Measurements from ENCODE around the gene F2RL2. TPM values are rescaled to one million over a fixed set of nuclear protein-coding genes. Genes with fewer than 3 reads are reported as not detected.

F2RL2 gene
- total RNA-seq: 0.31 and 0.48 TPM in 2 replicates
- polyA plus RNA-seq (2012): 6.9 TPM

- peak; percentile 36 for DNase-seq (ENCODE audit: low read depth)
Observed at GRCh38 chr5:76622973-76623596, at the start of gene F2RL2. F2RL2 (minus strand) TSS chr5:76623403; CDS start chr5:76623230, 173 bp downstream.

- no peak for DNase-seq (ENCODE audit: low read depth)
Observed at GRCh38 chr5:76672242-76672641, 49.0 kb upstream of the F2RL2 start.

- DNase-seq (ENCODE audit: low read depth): no peak
Observed at GRCh38 chr5:76670508-76670907, 47.3 kb upstream of the F2RL2 start.

GRCh38 chr5:76669245-76669644, 46.0 kb upstream of the F2RL2 start:
- no peak for DNase-seq (ENCODE audit: low read depth)

- DNase-seq (ENCODE audit: low read depth): no peak
Observed at GRCh38 chr5:76667495-76667894, 44.3 kb upstream of the F2RL2 start.

GRCh38 chr5:76664079-76664478, 40.9 kb upstream of the F2RL2 start:
- no peak for DNase-seq (ENCODE audit: low read depth)

- no peak for DNase-seq (ENCODE audit: low read depth)
Observed at GRCh38 chr5:76663573-76663972, 40.4 kb upstream of the F2RL2 start.

GRCh38 chr5:76662521-76662920, 39.3 kb upstream of the F2RL2 start:
- DNase-seq (ENCODE audit: low read depth): no peak

GRCh38 chr5:76660360-76660759, 37.2 kb upstream of the F2RL2 start:
- DNase-seq (ENCODE audit: low read depth): no peak

GRCh38 chr5:76657683-76658311, 34.6 kb upstream of the F2RL2 start:
- no peak for DNase-seq (ENCODE audit: low read depth)

GRCh38 chr5:76657091-76657490, 33.9 kb upstream of the F2RL2 start:
- no peak for DNase-seq (ENCODE audit: low read depth)

GRCh38 chr5:76652809-76653414, 29.7 kb upstream of the F2RL2 start:
- DNase-seq (ENCODE audit: low read depth): no peak

GRCh38 chr5:76649140-76649539, 25.9 kb upstream of the F2RL2 start:
- DNase-seq (ENCODE audit: low read depth): no peak

- DNase-seq (ENCODE audit: low read depth): no peak
Observed at GRCh38 chr5:76643371-76643770, 20.2 kb upstream of the F2RL2 start.

- peak; percentile 3 for DNase-seq (ENCODE audit: low read depth)
Observed at GRCh38 chr5:76642390-76643040, 19.3 kb upstream of the F2RL2 start.

GRCh38 chr5:76641514-76642120, 18.4 kb upstream of the F2RL2 start:
- peak; percentile 70 for DNase-seq (ENCODE audit: low read depth)

GRCh38 chr5:76638479-76638878, 15.3 kb upstream of the F2RL2 start:
- DNase-seq (ENCODE audit: low read depth): no peak

GRCh38 chr5:76637490-76637889, 14.3 kb upstream of the F2RL2 start:
- DNase-seq (ENCODE audit: low read depth): no peak

- DNase-seq (ENCODE audit: low read depth): no peak
Observed at GRCh38 chr5:76634661-76635060, 11.5 kb upstream of the F2RL2 start.

- no peak for DNase-seq (ENCODE audit: low read depth)
Observed at GRCh38 chr5:76626738-76627137, 3.5 kb upstream of the F2RL2 start.

- DNase-seq (ENCODE audit: low read depth): no peak
Observed at GRCh38 chr5:76625087-76625815, 2.0 kb upstream of the F2RL2 start.
